HG02973 (cell line): ENCODE measurements around the gene DNMT3A.
"Not testable (repeated sequence)": the region's sequence is repeated elsewhere in the genome, so short reads cannot be mapped to it uniquely, and the experiment has no call there.

ENCODE experiments used
- ATAC-seq: cut with Tn5 transposase; IDR thresholded peaks from one replicate; pipeline ENCODE4 v1.9.1; 2021; ENCODE audit warnings: moderate library complexity; ENCODE audit not compliant: unreplicated experiment

Gene DNMT3A

DNA sequence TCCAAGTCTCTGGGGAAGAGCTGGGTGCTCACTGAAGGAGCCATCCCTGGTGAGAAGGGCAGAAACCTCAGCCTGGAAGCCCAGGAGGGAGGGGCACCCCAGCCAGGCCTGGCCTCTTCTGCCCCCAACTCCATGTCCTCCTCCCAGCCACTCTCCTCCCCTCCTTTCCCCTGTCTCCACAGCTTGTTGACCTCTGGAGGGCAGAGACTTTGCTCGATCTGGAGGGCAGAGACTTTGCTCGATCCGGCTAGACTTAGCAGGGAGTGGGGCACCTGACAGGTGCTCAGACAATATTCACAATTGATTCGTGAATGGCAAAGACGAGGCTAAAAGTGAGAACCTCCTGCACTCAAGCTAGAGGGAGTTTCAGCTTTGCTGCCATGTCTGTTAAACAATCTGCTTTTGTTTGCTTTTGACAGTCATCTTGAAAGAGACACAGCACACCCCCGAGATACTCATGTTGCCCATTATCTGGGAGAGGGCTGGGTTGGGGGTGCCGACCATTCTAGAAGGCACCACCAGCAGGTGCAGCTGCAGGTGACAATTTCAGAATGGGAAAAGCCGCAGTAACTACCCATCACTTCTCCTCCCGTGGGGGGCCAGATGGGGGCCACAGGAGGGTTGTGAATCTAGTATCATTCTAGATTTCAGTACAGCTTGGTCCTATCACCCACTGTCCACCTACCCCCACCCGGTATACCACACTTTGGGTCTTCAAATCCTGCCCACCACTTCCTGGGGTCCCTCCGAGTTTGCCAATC is 54.8 kb downstream of the DNMT3A start:
- ATAC-seq = no peak

- peak; percentile 66 for ATAC-seq
Observed at GRCh38 chr2:25286025-25286400, 55.7 kb downstream of the DNMT3A start.

DNA sequence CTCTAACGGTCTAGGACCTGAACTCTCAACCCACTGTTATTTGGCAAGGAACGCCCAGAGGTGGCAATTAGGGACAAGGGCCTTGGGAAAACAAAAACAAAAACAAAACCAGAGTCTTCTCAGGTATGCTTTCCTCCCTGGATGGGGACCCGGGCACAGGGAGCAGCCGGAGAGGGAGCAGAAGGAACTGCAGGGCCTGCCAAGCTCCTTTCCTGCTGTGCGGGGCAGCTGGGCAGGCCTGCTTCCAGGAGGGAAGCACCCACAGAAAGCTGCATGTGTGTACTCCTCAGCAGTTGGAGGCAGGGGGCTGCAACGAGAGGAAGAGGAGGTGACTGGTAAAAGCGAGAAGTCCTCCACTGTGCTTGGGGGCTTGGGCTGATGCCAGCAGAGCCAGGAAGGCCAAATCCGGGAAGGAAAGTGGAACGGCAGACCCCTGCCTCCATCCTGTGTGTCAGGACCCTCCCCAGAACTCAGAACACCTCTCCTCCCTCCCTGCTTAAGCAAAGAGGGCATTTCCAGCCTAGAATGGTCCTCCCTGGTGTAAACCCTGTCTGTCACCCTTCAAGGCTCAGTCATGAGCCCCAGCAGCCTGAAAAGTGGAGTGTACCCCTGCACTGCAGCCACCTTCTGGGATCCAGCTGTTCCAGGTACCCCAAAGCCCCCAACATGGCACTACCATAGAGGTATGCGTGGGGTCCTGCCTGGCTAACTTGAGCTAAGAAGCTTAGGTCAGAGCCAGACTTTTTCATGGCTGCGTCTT is 56.3 kb downstream of the DNMT3A start:
- ATAC-seq = no peak

DNA sequence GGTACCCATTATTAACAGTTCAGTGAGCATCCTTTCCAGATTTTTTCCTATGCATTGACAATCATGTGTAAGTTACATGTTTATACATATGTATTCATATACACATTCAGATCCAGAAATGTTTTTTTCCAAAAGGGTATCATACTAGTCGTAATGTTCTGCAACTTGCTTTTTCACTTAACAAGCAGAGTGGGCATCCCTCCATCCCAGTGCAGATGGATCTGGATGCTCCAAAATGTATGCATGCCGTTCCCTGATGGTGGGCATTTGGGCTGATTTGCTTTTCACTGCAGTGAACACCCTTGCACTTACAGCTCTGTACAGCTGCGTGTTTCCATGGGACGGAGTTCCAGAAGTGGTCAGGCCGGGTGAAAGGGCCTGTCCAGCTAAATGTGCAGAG is 57.0 kb downstream of the DNMT3A start:
- no peak for ATAC-seq

- no peak for ATAC-seq
Observed at GRCh38 chr2:25283921-25284320, 57.8 kb downstream of the DNMT3A start.

DNA sequence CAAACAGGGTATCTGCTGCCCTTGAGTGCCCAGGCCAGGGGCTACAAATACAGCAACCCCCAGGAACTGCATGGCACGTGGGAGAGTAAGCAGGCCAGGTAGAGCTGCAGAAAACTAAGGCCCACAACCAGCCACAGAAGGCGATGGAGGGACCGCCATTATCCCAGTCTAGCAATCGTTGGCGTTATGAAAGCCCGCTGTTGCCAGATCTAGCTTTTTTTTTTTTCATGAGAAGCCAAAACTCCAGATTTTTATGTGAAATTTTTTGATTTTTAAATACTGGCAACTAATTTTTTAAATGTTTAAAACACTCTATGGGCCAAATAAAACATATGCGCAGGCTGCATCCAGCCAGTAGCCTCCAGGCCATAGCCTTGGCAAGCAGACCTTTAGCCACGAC is 59.8 kb downstream of the DNMT3A start:
- ATAC-seq = no peak

- no peak for ATAC-seq
Observed at GRCh38 chr2:25281522-25281921, 60.2 kb downstream of the DNMT3A start.

GRCh38 chr2:25280051-25280687 is 61.6 kb downstream of the DNMT3A start:
- ATAC-seq = no peak

DNA sequence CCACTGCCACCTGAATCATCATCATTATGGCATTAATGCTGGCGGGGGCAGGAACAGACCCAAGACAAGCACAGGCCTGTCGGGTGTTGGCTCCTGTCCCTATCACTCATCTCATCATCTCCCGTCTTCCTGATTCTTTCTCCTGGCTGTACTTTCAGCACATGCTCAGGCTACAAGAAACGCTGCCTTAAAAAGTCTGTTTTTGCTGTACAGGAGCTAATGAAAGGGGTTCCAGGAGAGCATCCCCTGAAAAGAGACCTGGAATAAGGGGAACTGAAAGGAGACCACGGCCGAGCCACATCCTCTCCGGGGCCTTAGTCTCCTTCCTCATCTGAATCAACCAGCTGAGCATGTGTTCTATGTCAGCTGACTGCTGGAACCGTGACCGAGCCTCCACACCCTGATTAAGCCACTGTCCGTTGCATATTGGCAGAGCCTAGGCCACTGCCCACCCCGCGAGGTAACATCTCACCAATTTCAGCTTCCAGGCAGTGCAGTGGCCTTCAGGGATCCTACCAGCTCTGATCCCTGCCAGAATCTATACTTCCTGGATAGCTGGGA is 62.6 kb downstream of the DNMT3A start:
- peak; percentile 75 for ATAC-seq

GRCh38 chr2:25276569-25277465 is 64.9 kb downstream of the DNMT3A start:
- no peak for ATAC-seq

DNA sequence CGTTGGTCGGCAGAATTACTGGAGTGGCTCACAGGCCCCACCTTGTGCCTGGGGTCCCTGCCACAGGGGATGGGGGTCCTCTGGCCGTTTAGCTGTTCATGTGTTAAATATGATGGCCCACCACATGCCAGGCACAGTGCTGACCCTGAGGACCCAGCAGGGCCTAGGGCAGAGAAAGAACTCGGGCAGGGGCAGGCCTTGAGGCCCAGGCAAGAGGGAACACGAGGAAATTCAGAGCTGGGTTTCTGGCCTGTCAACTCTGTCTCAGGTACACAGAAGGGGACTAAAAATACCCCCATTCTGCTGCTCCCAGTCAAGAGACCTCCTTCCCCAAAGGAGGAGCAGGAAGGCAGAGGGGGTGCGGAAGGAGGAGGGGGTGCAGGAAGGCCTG is 66.2 kb downstream of the DNMT3A start:
- ATAC-seq = no peak

DNA sequence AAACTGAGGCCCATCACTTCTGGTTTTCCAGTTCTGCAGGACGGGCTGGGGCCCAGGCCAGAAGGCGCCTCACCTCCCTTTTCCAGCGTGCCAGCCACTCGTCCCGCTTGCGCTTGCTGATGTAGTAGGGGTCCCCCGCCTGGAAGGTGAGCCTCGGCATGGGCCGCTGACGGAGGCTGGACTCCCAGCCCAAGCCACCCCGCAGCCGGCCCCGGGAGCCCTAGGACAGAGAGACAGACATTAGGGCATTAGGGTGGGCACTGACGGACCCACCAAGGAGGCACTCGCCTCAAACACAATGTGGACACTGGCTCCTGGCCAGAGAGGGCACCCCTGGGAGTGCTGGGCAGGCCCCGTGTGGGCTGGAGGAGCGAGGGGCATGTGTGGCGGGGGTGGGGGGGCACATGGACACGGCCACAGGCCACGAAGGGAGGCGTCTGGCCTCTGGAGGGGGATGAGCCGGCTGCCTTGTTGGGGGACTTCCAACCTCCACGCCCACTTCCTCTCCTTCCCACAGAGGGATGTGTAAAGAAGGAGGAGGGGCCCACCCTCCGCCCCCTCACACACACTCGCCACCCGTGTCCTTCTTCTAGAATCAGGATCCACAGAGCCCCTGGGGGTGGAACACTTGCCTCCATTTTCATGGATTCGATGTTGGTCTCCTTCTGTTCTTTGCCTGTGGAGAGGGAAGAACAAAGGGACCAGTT is 66.7 kb downstream of the DNMT3A start:
- ATAC-seq = no peak

DNA sequence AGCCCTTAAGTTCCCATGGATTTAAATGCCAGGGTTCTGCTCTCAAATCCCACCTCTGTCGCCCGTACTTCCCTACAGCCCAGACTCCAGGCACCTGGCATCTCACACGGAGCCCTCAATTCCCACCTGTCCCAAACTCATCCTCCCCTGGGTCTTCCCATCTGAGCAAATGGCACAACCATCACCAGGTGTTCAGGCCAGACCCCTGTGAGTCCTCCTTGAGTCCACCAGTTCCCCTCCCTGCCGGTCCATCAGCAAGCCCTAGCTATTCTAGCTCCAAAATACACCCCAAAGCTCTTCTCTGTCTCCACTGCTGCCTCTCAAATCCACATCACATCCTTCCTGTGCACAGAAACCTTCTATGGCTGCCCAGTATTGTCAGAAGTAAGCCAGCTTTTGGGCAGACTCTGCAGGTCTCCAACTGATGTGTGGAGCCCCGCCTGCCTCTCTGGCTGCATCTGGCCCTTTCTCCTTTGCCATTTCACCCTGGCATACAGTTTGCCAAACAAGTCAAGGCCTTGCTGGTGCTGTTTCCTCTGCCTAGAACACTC is 67.7 kb downstream of the DNMT3A start:
- no peak for ATAC-seq

GRCh38 chr2:25272705-25273104 is 69.0 kb downstream of the DNMT3A start:
- not testable (repeated sequence) for ATAC-seq

GRCh38 chr2:25270061-25270460 is 71.7 kb downstream of the DNMT3A start:
- no peak for ATAC-seq

DNA sequence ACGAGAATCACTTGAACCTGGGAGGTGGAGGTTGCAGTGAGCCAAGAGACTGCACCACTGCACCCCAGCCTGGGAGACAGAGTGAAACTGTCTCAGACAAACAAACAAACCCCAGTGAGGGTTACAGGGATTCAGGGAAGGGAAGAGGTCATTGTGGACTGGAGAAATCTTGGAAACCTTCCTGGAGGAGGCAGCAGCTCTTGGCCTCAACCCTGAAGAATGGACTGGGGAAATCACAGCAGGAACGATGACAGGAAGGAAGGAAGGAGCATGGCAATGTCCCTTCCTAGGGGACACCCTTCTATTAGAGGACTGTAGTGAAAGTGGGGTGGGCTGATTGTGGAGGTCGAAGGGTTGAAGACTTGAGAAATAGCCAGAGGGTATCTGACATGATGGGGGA is 72.5 kb downstream of the DNMT3A start:
- ATAC-seq = no peak

DNA sequence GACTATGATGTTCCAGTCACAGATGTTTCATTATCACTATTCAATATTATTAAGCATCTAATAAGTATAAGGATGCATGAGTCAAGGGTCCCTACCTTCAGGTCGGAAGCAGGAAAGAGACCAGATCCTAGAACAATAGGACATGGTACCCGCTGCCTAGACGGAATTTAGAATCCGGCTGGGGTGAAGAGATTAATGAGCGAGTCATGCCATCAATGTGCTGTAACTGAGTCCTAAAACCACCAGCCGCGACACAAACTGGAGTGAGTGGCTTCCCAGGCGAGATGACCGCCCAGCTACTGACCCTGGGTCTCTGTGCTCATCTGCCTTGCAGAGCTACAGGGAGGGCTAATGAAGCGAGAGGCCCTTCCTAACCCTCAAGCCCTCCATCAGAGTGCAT is 73.6 kb downstream of the DNMT3A start:
- no peak for ATAC-seq

- ATAC-seq = no peak
Observed at GRCh38 chr2:25266399-25266798, 75.3 kb downstream of the DNMT3A start.

- ATAC-seq = no peak
Observed at GRCh38 chr2:25265802-25266201, 75.9 kb downstream of the DNMT3A start.

GRCh38 chr2:25265001-25265400 is 76.7 kb downstream of the DNMT3A start:
- no peak for ATAC-seq
